ENCODE data around the gene FMN2.

DNA sequence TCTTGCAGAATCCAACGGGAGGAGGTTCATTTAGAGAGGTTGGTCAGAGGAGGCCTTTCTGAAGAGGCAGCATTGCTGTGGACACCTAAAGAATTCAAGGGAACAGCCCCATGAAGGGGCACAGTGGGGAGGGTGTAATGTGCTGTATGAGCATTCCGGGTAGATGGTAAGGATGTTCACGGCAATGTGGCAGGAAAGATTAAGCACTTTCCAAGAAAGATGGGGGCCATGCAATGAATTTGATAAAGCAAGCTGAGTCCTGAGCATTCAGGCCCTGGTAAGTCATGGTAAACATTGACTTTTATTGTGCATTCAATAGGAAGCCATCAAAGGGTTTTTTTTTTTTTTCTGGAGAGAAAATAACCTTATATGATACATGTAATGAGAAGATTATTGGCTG lies 353.7 kb downstream of the FMN2 start:
- TF ChIP-seq, protein P1, sequence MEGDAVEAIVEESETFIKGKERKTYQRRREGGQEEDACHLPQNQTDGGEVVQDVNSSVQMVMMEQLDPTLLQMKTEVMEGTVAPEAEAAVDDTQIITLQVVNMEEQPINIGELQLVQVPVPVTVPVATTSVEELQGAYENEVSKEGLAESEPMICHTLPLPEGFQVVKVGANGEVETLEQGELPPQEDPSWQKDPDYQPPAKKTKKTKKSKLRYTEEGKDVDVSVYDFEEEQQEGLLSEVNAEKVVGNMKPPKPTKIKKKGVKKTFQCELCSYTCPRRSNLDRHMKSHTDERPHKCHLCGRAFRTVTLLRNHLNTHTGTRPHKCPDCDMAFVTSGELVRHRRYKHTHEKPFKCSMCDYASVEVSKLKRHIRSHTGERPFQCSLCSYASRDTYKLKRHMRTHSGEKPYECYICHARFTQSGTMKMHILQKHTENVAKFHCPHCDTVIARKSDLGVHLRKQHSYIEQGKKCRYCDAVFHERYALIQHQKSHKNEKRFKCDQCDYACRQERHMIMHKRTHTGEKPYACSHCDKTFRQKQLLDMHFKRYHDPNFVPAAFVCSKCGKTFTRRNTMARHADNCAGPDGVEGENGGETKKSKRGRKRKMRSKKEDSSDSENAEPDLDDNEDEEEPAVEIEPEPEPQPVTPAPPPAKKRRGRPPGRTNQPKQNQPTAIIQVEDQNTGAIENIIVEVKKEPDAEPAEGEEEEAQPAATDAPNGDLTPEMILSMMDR (IDR thresholded peaks at IDR 0.05): no peak
- TF ChIP-seq POLR2A (IDR thresholded peaks at IDR 0.05): no peak
